HEK293 (cell line): ENCODE data around the gene ARID3B.
A peak's percentile ranks its signal among the peaks of the same experiment; 100 is the strongest.

Source experiments
- GLIS1 ChIP-seq: fragments of 450-650 bp; formaldehyde crosslinking; IDR thresholded peaks from 2 replicates; pipeline ENCODE4 v1.5.1; 2016; ENCODE audit warnings: missing biosample characterization, missing genetic modification characterization
- HOXC10 ChIP-seq: sonication (generic); formaldehyde crosslinking; IDR thresholded peaks from 2 replicates; pipeline ENCODE4 v1.8.1; 2023; ENCODE audit warnings: mild to moderate bottlenecking, missing genetic modification reagents
- SETDB1 ChIP-seq: IDR thresholded peaks from one replicate; pipeline ENCODE4 v1.6.1; 2017; ENCODE audit warnings: mild to moderate bottlenecking, low read length, moderate library complexity, mixed read lengths; ENCODE audit not compliant: insufficient read length
- SP7 ChIP-seq: fragments of 450-650 bp; formaldehyde crosslinking; IDR thresholded peaks from 2 replicates; pipeline ENCODE4 v1.5.1; 2016; ENCODE audit warnings: missing biosample characterization, missing genetic modification characterization
- WT1 ChIP-seq: fragments of 450-650 bp; formaldehyde crosslinking; IDR thresholded peaks from 2 replicates; pipeline ENCODE4 v1.5.1; 2016; ENCODE audit warnings: missing biosample characterization, missing genetic modification characterization
- ZBTB1 ChIP-seq: fragments of 450-650 bp; formaldehyde crosslinking; IDR thresholded peaks from 2 replicates; pipeline ENCODE4 v1.5.1; 2016; ENCODE audit warnings: missing biosample characterization, missing genetic modification characterization
- ZFP3 ChIP-seq: fragments of 450-650 bp; formaldehyde crosslinking; IDR thresholded peaks from 2 replicates; pipeline ENCODE4 v1.5.1; 2016; ENCODE audit warnings: low read depth, missing biosample characterization, missing genetic modification characterization
- ZFP37 ChIP-seq: fragments of 450-650 bp; formaldehyde crosslinking; IDR thresholded peaks from 2 replicates; pipeline ENCODE4 v1.5.1; 2016; ENCODE audit warnings: missing biosample characterization, missing genetic modification characterization
- ZNF112 ChIP-seq: fragments of 450-650 bp; formaldehyde crosslinking; IDR thresholded peaks from 2 replicates; pipeline ENCODE4 v1.5.0; 2017; ENCODE audit warnings: missing biosample characterization, missing genetic modification characterization
- ZNF138 ChIP-seq: fragments of 450-650 bp; formaldehyde crosslinking; IDR thresholded peaks from 2 replicates; pipeline ENCODE4 v1.5.1; 2016; ENCODE audit warnings: missing biosample characterization, missing genetic modification characterization, borderline replicate concordance
- ZNF140 ChIP-seq: fragments of 450-650 bp; formaldehyde crosslinking; IDR thresholded peaks from 2 replicates; pipeline ENCODE4 v1.5.1; 2016; ENCODE audit warnings: missing biosample characterization, missing genetic modification characterization
- ZNF174 ChIP-seq: fragments of 450-650 bp; formaldehyde crosslinking; IDR thresholded peaks from 2 replicates; pipeline ENCODE4 v1.5.0; 2017; ENCODE audit warnings: missing biosample characterization, mild to moderate bottlenecking, missing genetic modification characterization
- ZNF2 ChIP-seq: fragments of 450-650 bp; formaldehyde crosslinking; IDR thresholded peaks from 2 replicates; pipeline ENCODE4 v1.5.1; 2016; ENCODE audit warnings: missing biosample characterization, missing genetic modification characterization
- ZNF223 ChIP-seq: fragments of 450-650 bp; formaldehyde crosslinking; IDR thresholded peaks from 2 replicates; pipeline ENCODE4 v1.5.1; 2016; ENCODE audit warnings: missing biosample characterization, missing genetic modification characterization
- ZNF23 ChIP-seq: fragments of 450-650 bp; formaldehyde crosslinking; IDR thresholded peaks from 2 replicates; pipeline ENCODE4 v1.5.1; 2016; ENCODE audit warnings: missing biosample characterization, missing genetic modification characterization, borderline replicate concordance
- ZNF266 ChIP-seq: fragments of 450-650 bp; formaldehyde crosslinking; IDR thresholded peaks from 2 replicates; pipeline ENCODE4 v1.5.1; 2016; ENCODE audit warnings: missing biosample characterization, missing genetic modification characterization, low read depth
- ZNF292 ChIP-seq: fragments of 450-650 bp; formaldehyde crosslinking; IDR thresholded peaks from 2 replicates; pipeline ENCODE4 v1.5.1; 2016; ENCODE audit warnings: low read depth, missing biosample characterization, missing genetic modification characterization, borderline replicate concordance
- ZNF354C ChIP-seq: fragments of 450-650 bp; formaldehyde crosslinking; IDR thresholded peaks from 2 replicates; pipeline ENCODE4 v1.5.1; 2016; ENCODE audit warnings: missing biosample characterization, missing genetic modification characterization, low read depth, borderline replicate concordance
- ZNF37A ChIP-seq: fragments of 450-650 bp; IDR thresholded peaks from 2 replicates; pipeline ENCODE4 v1.5.1; 2018; ENCODE audit warnings: missing biosample characterization, missing genetic modification characterization
- ZNF433 ChIP-seq: fragments of 450-650 bp; formaldehyde crosslinking; IDR thresholded peaks from 2 replicates; pipeline ENCODE4 v1.5.1; 2016; ENCODE audit warnings: missing biosample characterization, missing genetic modification characterization, low read depth
- ZNF514 ChIP-seq: fragments of 450-650 bp; formaldehyde crosslinking; IDR thresholded peaks from 2 replicates; pipeline ENCODE4 v1.5.1; 2016; ENCODE audit warnings: missing biosample characterization, missing genetic modification characterization
- ZNF600 ChIP-seq: fragments of 450-650 bp; formaldehyde crosslinking; IDR thresholded peaks from 2 replicates; pipeline ENCODE4 v1.5.1; 2016; ENCODE audit warnings: missing biosample characterization, missing genetic modification characterization
- ZNF610 ChIP-seq: fragments of 450-650 bp; formaldehyde crosslinking; IDR thresholded peaks from 2 replicates; pipeline ENCODE4 v1.5.1; 2016; ENCODE audit warnings: missing biosample characterization, missing genetic modification characterization, borderline replicate concordance
- ZNF624 ChIP-seq: fragments of 450-650 bp; formaldehyde crosslinking; IDR thresholded peaks from 2 replicates; pipeline ENCODE4 v1.5.1; 2017; ENCODE audit warnings: missing biosample characterization, missing genetic modification characterization
- ZNF626 ChIP-seq: fragments of 450-650 bp; sonication (Bioruptor Pico); formaldehyde crosslinking; IDR thresholded peaks from 2 replicates; pipeline ENCODE4 v1.5.1; 2018; ENCODE audit warnings: missing biosample characterization, missing genetic modification characterization, inconsistent platforms
- ZNF654 ChIP-seq: fragments of 450-650 bp; formaldehyde crosslinking; IDR thresholded peaks from 2 replicates; pipeline ENCODE4 v1.5.1; 2016; ENCODE audit warnings: low read depth, missing biosample characterization, missing genetic modification characterization
- TF ChIP-seq, protein P1 (sequence below): fragments of 450-650 bp; formaldehyde crosslinking; IDR thresholded peaks from 2 replicates; pipeline ENCODE4 v1.5.1; 2016; ENCODE audit warnings: missing biosample characterization, missing genetic modification characterization, borderline replicate concordance
- TF ChIP-seq, protein P2 (sequence below): fragments of 450-650 bp; formaldehyde crosslinking; IDR thresholded peaks from 2 replicates; pipeline ENCODE4 v1.5.1; 2016; ENCODE audit warnings: missing biosample characterization, missing genetic modification characterization
- TF ChIP-seq, protein P3 (sequence below): fragments of 450-650 bp; IDR thresholded peaks from 2 replicates; pipeline ENCODE4 v1.5.1; 2018; ENCODE audit warnings: missing biosample characterization, missing genetic modification characterization
- TF ChIP-seq, protein P4 (sequence below): fragments of 450-650 bp; formaldehyde crosslinking; IDR thresholded peaks from 2 replicates; pipeline ENCODE4 v1.5.1; 2016; ENCODE audit warnings: missing biosample characterization, missing genetic modification characterization

Gene ARID3B

DNA sequence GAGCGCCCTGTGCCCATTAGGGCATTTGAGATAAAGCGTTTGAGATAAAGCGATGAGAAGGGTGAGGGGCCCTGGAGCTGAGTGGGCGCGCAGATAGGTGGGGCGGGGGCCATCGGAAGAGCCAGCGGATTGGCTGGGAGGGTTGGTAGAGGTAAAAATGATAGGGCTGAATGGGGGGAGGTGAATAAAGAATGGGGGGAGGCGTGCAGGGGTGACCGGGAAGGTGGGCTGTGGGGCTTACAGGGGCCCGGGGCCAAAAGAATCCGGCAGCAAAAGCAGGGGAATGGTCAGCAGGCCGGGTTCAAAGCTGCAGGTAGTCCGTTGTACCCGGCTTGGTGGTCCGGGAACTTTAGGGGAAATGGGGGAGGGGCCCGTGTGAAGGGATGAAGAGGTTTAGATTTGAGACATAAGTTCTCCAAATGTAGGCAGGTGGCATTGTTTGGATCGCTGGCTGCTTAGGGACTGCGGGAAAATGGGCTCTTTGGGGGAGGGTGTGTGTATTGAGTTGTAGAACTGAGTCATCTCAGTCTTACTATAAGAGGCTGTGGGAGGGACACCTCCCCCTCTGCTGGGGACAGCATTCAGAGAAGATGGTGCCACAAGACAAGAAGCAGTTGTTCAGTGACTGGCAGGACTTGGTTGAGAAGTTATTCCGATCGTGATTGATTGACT, 610 bp downstream of the ARID3B start (continued):
- TF ChIP-seq, protein P1, sequence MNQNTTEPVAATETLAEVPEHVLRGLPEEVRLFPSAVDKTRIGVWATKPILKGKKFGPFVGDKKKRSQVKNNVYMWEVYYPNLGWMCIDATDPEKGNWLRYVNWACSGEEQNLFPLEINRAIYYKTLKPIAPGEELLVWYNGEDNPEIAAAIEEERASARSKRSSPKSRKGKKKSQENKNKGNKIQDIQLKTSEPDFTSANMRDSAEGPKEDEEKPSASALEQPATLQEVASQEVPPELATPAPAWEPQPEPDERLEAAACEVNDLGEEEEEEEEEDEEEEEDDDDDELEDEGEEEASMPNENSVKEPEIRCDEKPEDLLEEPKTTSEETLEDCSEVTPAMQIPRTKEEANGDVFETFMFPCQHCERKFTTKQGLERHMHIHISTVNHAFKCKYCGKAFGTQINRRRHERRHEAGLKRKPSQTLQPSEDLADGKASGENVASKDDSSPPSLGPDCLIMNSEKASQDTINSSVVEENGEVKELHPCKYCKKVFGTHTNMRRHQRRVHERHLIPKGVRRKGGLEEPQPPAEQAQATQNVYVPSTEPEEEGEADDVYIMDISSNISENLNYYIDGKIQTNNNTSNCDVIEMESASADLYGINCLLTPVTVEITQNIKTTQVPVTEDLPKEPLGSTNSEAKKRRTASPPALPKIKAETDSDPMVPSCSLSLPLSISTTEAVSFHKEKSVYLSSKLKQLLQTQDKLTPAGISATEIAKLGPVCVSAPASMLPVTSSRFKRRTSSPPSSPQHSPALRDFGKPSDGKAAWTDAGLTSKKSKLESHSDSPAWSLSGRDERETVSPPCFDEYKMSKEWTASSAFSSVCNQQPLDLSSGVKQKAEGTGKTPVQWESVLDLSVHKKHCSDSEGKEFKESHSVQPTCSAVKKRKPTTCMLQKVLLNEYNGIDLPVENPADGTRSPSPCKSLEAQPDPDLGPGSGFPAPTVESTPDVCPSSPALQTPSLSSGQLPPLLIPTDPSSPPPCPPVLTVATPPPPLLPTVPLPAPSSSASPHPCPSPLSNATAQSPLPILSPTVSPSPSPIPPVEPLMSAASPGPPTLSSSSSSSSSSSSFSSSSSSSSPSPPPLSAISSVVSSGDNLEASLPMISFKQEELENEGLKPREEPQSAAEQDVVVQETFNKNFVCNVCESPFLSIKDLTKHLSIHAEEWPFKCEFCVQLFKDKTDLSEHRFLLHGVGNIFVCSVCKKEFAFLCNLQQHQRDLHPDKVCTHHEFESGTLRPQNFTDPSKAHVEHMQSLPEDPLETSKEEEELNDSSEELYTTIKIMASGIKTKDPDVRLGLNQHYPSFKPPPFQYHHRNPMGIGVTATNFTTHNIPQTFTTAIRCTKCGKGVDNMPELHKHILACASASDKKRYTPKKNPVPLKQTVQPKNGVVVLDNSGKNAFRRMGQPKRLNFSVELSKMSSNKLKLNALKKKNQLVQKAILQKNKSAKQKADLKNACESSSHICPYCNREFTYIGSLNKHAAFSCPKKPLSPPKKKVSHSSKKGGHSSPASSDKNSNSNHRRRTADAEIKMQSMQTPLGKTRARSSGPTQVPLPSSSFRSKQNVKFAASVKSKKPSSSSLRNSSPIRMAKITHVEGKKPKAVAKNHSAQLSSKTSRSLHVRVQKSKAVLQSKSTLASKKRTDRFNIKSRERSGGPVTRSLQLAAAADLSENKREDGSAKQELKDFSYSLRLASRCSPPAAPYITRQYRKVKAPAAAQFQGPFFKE (tag by site-specific recombination), result no peak
- TF ChIP-seq ZBTB1 (no peak), WT1 (tag by site-specific recombination) (peak; percentile 76), ZNF654 (tag by site-specific recombination) (no peak; the same call in 1 of the 2 replicates), ZNF37A (tag by site-specific recombination) (no peak), ZNF514 (tag by site-specific recombination) (no peak), ZNF223 (tag by site-specific recombination) (no peak), GLIS1 (tag by site-specific recombination) (peak; percentile 94), ZNF138 (no peak), ZNF626 (tag by site-specific recombination) (no peak), ZFP3 (tag by site-specific recombination) (no peak), ZNF354C (tag by site-specific recombination) (no peak), ZNF2 (tag by site-specific recombination) (0 out of 2 replicates have a peak, but pooled peaks have one; percentile 30), ZFP37 (tag by site-specific recombination) (no peak; the same call in 1 of the 2 replicates), ZNF292 (tag by site-specific recombination) (no peak), ZNF112 (tag by site-specific recombination) (no peak), ZNF610 (tag by site-specific recombination) (no peak), HOXC10 (CRISPR knock-in tag) (no peak), SETDB1 (no peak), ZNF266 (tag by site-specific recombination) (no peak), ZNF140 (no peak), ZNF433 (no peak), ZNF23 (tag by site-specific recombination) (no peak), ZNF600 (tag by site-specific recombination) (0 out of 2 replicates have a peak, but pooled peaks have one; percentile 19), SP7 (tag by site-specific recombination) (peak; percentile 78), ZNF174 (tag by site-specific recombination) (no peak), ZNF624 (tag by site-specific recombination) (no peak)
- TF ChIP-seq, protein P2, sequence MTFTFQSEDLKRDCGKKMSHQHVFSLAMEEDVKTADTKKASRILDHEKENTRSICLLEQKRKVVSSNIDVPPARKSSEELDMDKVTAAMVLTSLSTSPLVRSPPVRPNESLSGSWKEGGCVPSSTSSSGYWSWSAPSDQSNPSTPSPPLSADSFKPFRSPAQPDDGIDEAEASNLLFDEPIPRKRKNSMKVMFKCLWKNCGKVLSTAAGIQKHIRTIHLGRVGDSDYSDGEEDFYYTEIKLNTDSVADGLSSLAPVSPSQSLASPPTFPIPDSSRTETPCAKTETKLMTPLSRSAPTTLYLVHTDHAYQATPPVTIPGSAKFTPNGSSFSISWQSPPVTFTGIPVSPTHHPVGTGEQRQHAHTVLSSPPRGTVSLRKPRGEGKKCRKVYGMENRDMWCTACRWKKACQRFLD (tag by site-specific recombination), result no peak
- TF ChIP-seq, protein P3, sequence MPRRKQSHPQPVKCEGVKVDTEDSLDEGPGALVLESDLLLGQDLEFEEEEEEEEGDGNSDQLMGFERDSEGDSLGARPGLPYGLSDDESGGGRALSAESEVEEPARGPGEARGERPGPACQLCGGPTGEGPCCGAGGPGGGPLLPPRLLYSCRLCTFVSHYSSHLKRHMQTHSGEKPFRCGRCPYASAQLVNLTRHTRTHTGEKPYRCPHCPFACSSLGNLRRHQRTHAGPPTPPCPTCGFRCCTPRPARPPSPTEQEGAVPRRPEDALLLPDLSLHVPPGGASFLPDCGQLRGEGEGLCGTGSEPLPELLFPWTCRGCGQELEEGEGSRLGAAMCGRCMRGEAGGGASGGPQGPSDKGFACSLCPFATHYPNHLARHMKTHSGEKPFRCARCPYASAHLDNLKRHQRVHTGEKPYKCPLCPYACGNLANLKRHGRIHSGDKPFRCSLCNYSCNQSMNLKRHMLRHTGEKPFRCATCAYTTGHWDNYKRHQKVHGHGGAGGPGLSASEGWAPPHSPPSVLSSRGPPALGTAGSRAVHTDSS, result no peak
- TF ChIP-seq, protein P4, sequence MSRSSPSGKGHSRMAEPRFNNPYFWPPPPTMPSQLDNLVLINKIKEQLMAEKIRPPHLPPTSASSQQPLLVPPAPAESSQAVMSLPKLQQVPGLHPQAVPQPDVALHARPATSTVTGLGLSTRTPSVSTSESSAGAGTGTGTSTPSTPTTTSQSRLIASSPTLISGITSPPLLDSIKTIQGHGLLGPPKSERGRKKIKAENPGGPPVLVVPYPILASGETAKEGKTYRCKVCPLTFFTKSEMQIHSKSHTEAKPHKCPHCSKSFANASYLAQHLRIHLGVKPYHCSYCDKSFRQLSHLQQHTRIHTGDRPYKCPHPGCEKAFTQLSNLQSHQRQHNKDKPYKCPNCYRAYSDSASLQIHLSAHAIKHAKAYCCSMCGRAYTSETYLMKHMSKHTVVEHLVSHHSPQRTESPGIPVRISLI, result no peak
